Body of pancreas (tissue), 4 donors: Measurements from ENCODE around the gene SELENOS. TPM values are rescaled to one million over a fixed set of nuclear protein-coding genes. Genes with fewer than 3 reads are reported as not detected.

ENCODE experiments used
- ATAC-seq: fragments of 150-250 bp; one replicate; pipeline ENCODE4 v1.9.1; 2016
- DNase-seq, 4 donors: peaks; one replicate each; pipeline ENCODE4 v3.0.0-alpha.2; 2019
- H3K27ac ChIP-seq, 4 donors: fragments of 200-600 bp; sonication (generic); 1 replicate in 3 of 4; 2 replicates in 1 of 4; pipeline versions ENCODE4 v1.5.1 to v1.6.1; 2016 to 2019; ENCODE audit warnings: mild to moderate bottlenecking in 1 of 4, mixed read lengths in 1 of 4, moderate library complexity in 1 of 4
- H3K27me3 ChIP-seq, 2 donors: fragments of 200-600 bp; sonication (generic); one replicate each; pipeline ENCODE4 v1.6.0; 2016; ENCODE audit warnings: mild to moderate bottlenecking in 1 of 2
- H3K36me3 ChIP-seq, 2 donors: fragments of 200-600 bp; sonication (generic); replicated peaks in 1 of 2; 2 replicates each; pipeline ENCODE4 v1.5.1; 2016; ENCODE audit warnings: low read depth in 2 of 2; ENCODE audit not compliant: insufficient read depth in 1 of 2
- H3K4me1 ChIP-seq: fragments of 200-600 bp; sonication (generic); one replicate; pipeline ENCODE4 v1.6.0; 2016
- H3K4me3 ChIP-seq, 2 donors: fragments of 200-600 bp; sonication (generic); 1 replicate in 1 of 2; 2 replicates in 1 of 2; pipeline ENCODE4 v1.5.1; 2016 to 2019
- H3K9me3 ChIP-seq, 3 donors: fragments of 200-600 bp; sonication (generic); 1 replicate in 2 of 3; 2 replicates in 1 of 3; pipeline ENCODE4 v1.5.1; 2016
- CTCF ChIP-seq, 7 experiments: fragments of 450-650 bp in 4 of 7; fragments of 200-600 bp in 3 of 7; sonication (generic) in 3 of 7; IDR thresholded peaks; one replicate each; pipeline ENCODE4 v1.5.1; 2016 to 2019; ENCODE audit warnings: antibody characterized with exemption in 7 of 7
- POLR2A ChIP-seq, 3 donors: fragments of 450-650 bp; IDR thresholded peaks; one replicate each; pipeline ENCODE4 v1.6.1; 2016; ENCODE audit warnings: antibody characterized with exemption in 3 of 3, mild to moderate bottlenecking in 2 of 3
- WGBS, 2 donors: methylation state at CpG; one replicate each; pipeline ENCODE4 v1.1.5; 2017; 5-methylcytosine and 5-hydroxymethylcytosine counted together
- intact Hi-C: fragments of 100-400 bp; cut with DNase I; formaldehyde crosslinking; loops from one replicate; pipeline ENCODE4 v1.15.1; 2023
- total RNA-seq, 2 donors: library from RNA; depleted of rRNA; stranded (reverse); fragments of >200 nt; gene quantifications; one replicate each; pipeline ENCODE4 v1.1.0, GENCODE V29; 2016

SELENOS gene
- total RNA-seq, 2 donors from 2014 or later, result 37.2 to 45.1 TPM

GRCh38 chr15:101258238-101259144, 18.8 kb downstream of the SELENOS start:
- H3K27ac ChIP-seq, result no peak overlapping the region
- 9 to 20% methylated on average over 9 to 11 of the region's 11 CpGs for WGBS, 2 donors
- no peaks in the 10 kb centered on the region for H3K27me3 ChIP-seq
- no peaks in the 10 kb centered on the region for H3K36me3 ChIP-seq
- intact Hi-C loops, result loop anchor here (5.0 to 10.0 kb wide), 3 partner anchors 171 to 634 kb away; no protein-coding TSS in a partner anchor
- TF ChIP-seq POLR2A (IDR thresholded peaks at IDR 0.05), result no peak
- TF ChIP-seq CTCF (IDR thresholded peaks at IDR 0.05), result peak; percentile 49 to 94 (median 85)
- ATAC-seq (peak; percentile 74), DNase-seq (peak; percentile 70 to 78 (median 75))
- H3K9me3 ChIP-seq, result no peaks in the 10 kb centered on the region
- no peak overlapping the region for H3K4me3 ChIP-seq
- H3K4me1 ChIP-seq, result peaks cover 7% of the 10 kb centered on the region

DNA sequence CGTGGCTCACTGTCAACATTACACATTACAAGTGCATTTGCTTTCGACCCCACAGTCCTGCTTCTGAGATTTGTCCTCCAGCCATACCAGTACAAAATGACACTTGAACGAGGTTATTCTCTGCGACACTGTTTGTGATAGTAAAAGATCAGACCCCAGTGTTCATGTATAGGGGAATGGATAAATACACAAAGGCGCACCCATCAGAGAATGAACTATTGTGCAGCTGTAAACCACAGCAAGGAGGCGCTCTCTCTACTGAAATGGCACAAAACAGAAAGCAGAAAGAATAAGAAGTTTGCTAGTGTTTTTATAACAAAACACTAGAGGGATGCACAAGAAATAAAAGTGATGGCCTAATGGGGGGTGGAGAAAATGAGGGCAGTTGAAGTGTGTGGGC, 20.5 kb downstream of the SELENOS start:
- no peaks in the 10 kb centered on the region for H3K36me3 ChIP-seq
- intact Hi-C loops, result loop anchor here (5.0 to 10.0 kb wide), 3 partner anchors 169 to 632 kb away; no protein-coding TSS in a partner anchor
- 77 to 79% methylated on average over 6 of the region's 6 CpGs for WGBS, 2 donors

DNA sequence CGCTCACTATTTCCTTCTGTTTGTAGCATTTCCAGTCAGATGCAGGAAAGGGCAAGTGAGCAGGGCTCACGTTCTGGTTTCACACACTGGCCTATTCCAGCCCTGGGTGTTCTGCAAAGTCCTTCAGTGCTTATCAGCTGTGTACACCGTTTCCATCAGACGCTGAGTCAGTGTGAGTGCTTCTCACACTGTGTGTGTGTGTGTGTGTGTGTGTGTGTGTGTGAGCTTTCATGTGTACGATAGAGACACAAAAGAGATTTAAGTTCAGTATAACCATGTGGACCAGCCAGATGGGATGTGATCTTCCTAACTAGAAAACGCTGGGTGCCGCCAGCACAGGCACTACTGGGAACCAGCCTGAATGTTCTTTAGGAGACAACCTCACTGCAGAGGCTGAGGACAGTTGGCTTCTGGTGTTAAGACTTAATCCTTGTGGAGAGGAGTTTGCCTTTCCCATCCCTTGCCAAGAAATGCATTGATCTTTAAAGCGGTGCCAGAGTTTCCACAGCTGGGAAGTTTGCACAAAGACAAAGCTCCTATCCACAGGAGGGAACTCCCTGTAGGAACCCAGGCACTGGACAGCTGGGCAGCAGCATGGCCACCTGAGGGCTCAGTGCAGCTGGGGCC, 21.6 kb downstream of the SELENOS start:
- no peaks in the 10 kb centered on the region for H3K36me3 ChIP-seq
- no peaks in the 10 kb centered on the region for H3K9me3 ChIP-seq
- H3K27me3 ChIP-seq, result no peaks in the 10 kb centered on the region
- no peak for ATAC-seq
- no peak for TF ChIP-seq POLR2A (IDR thresholded peaks at IDR 0.05)
- no peak for TF ChIP-seq CTCF (IDR thresholded peaks at IDR 0.05)
- intact Hi-C loops, result loop anchor here (5.0 to 10.0 kb wide), 3 partner anchors 168 to 631 kb away; no protein-coding TSS in a partner anchor
- H3K4me1 ChIP-seq, result peaks cover 13% of the 10 kb centered on the region
- H3K4me3 ChIP-seq, result no peak overlapping the region
- DNase-seq, result peak in 3 of 4 donors; percentile 59 to 64 (median 62)
- WGBS, 2 donors, result 16 to 18% methylated on average over 6 to 8 of the region's 8 CpGs
- no peak overlapping the region for H3K27ac ChIP-seq

More for the DNA sequence above, 20.5 kb downstream of the SELENOS start:
- ATAC-seq (no peak), DNase-seq (no peak)
- Histone ChIP-seq H3K27ac (no peak overlapping the region), H3K4me1 (peaks cover 13% of the 10 kb centered on the region), H3K4me3 (no peak overlapping the region), H3K27me3 (no peaks in the 10 kb centered on the region), H3K9me3 (no peaks in the 10 kb centered on the region)
- no peak for TF ChIP-seq CTCF (IDR thresholded peaks at IDR 0.05)
- TF ChIP-seq POLR2A (IDR thresholded peaks at IDR 0.05), result no peak

- no peak for ATAC-seq
Measured at GRCh38 chr15:101255051-101255395, 22.3 kb downstream of the SELENOS start.

More at GRCh38 chr15:101255051-101255395, 22.3 kb downstream of the SELENOS start:
- 58 to 62% methylated on average over 5 of the region's 5 CpGs for WGBS, 2 donors
- Histone ChIP-seq H3K27ac (no peak overlapping the region), H3K4me3 (no peak overlapping the region), H3K27me3 (no peaks in the 10 kb centered on the region), H3K9me3 (no peaks in the 10 kb centered on the region), H3K4me1 (peaks cover 20% of the 10 kb centered on the region), H3K36me3 (no peaks in the 10 kb centered on the region)
- intact Hi-C loops, result loop anchor here (5.0 to 10.0 kb wide), 3 partner anchors 168 to 630 kb away; no protein-coding TSS in a partner anchor
- TF ChIP-seq POLR2A (IDR thresholded peaks at IDR 0.05), result no peak
- TF ChIP-seq CTCF (IDR thresholded peaks at IDR 0.05), result no peak
- DNase-seq, result no peak
